ENCODE measurements around the gene KRT80.

- TF ChIP-seq MAX (IDR thresholded peaks at IDR 0.05; ENCODE audit: insufficient read depth, insufficient read length): no peak
- TF ChIP-seq POLR2AphosphoS5 (IDR thresholded peaks at IDR 0.05; ENCODE audit: insufficient read depth, low read depth, low read length): no peak
- TF ChIP-seq POLR2A (IDR thresholded peaks at IDR 0.05; ENCODE audit: low read depth, low read length): no peak
- no peak for TF ChIP-seq CTCF (IDR thresholded peaks at IDR 0.05; ENCODE audit: extremely low read depth in 1 of 2, insufficient read depth in 1 of 2, low read depth in 1 of 2, low read length in 2 of 2)
- TF ChIP-seq GATA2 (IDR thresholded peaks at IDR 0.05; ENCODE audit: insufficient read depth, insufficient read length, low read depth, low read length): no peak
Observed at GRCh38 chr12:52148464-52149181, 43.2 kb downstream of the KRT80 start.

Measured in endothelial cell of umbilical vein (primary cell).